ENCODE results near the gene PLA2G4C.

Gene PLA2G4C

DNA sequence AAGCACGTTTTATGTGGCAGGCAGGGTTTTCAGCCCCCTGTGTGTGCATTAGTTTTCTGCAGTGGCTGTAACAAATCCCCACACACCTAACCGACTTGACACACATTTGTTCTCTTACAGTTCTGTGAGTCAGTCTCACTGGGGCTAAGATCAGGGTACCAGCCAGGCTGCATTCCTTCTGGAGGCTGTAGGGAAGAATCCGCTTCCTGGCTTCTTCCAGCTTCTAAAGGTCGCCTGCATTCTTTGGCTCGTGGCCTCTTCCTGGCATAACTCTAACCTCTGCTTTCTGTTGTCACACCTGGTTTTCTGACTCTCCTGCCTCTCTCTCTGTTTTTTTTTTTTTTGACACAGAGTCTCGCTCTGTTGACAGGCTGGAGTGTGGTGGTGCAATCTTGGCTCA lies 109.8 kb downstream of the PLA2G4C start:
- no peak for DNase-seq (ENCODE audit: extremely low read depth in 1 of 2, low read depth in 1 of 2)

DNA sequence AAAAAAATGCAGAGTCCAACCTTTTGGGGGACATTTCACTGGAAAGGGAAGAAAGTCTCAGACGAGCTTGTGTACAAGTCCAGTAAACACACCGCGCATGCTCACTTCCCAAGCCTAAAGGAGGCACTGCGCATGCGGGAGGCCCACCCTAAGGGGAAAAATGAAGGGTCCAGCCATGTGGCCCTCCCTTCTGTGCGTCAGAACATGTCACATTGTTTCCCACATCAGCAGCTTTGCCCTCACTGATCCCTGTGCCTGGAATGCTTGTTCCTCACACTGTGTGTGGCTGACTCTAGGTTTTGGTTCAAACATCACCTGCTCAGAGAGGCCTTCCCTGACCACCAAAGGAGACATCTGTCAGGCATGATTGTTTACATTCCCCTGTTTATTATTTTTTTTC lies 111.8 kb downstream of the PLA2G4C start:
- DNase-seq (ENCODE audit: extremely low read depth in 1 of 2, low read depth in 1 of 2) = no peak

All from activated CD8-positive, alpha-beta memory T cell treated with anti-CD3 and anti-CD28 coated beads for 1 hour (primary cell).